SK-N-MC (cell line): ENCODE results near the gene TMSB10.
"Not testable (repeated sequence)": the region's sequence is repeated elsewhere in the genome, so short reads cannot be mapped to it uniquely, and the experiment has no call there.

Source experiments
- DNase-seq: peaks from one replicate; pipeline ENCODE4 v3.0.0-alpha.2; 2011; ENCODE audit warnings: low read depth, low spot score
- H3K27ac ChIP-seq: fragments of 200-600 bp; sonication (generic); 2 replicates; pipeline ENCODE4 v1.5.1; 2016; ENCODE audit warnings: mixed run types
- H3K36me3 ChIP-seq: fragments of 200-600 bp; sonication (generic); 2 replicates; pipeline ENCODE4 v1.6.1; 2017; ENCODE audit warnings: antibody characterized with exemption, low read length, mixed read lengths; ENCODE audit not compliant: insufficient read depth
- H3K4me3 ChIP-seq: fragments of 200-600 bp; sonication (generic); 2 replicates; pipeline ENCODE4 v1.5.1; 2016
- H3K9ac ChIP-seq: fragments of 200-600 bp; sonication (generic); 2 replicates; pipeline ENCODE4 v1.8.0; 2017; ENCODE audit warnings: mixed run types, mixed read lengths; ENCODE audit not compliant: insufficient read length
- H3K9me3 ChIP-seq: fragments of 200-600 bp; sonication (generic); 2 replicates; pipeline ENCODE4 v1.6.1; 2017; ENCODE audit warnings: low read depth, mild to moderate bottlenecking, antibody characterized with exemption, low read length, moderate library complexity, mixed read lengths
- EZH2 ChIP-seq: fragments of 200-600 bp; sonication (generic); IDR thresholded peaks from one replicate; pipeline ENCODE4 v1.6.1; 2017; ENCODE audit warnings: antibody characterized with exemption
- FOXP2 ChIP-seq: optimal IDR thresholded peaks from 2 replicates; pipeline ENCODE3; 2011; ENCODE audit warnings: mild to moderate bottlenecking, moderate library complexity; ENCODE audit not compliant: insufficient read depth; ENCODE audit errors: extremely low read length, control extremely low read depth
- POLR2AphosphoS5 ChIP-seq: IDR thresholded peaks from 2 replicates; pipeline ENCODE4 v1.6.1; 2012; ENCODE audit warnings: mild to moderate bottlenecking, low read depth, low read length, borderline replicate concordance

TMSB10 gene

DNA sequence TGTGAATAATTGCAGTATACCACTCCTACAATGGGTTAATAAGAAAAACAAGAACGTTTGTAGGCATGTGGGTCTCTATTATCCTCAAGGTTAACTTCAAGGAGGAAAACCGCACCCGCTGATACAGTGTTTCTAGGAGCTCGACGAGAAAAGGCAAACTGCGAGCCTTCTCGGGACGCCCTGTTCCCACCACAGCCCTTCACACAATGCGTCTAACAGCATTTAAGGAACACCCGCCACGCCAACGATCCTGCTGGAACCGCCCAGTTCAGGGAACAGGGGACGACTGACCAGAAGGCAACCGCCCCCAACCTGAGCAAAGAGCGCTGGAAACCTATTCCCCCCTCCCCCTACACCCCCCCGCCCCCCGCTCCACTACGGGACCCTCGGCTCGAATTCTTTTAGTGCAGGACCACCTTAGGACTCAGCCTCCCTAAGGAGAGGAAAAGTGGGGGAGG lies 710 bp upstream of the TMSB10 start:
- Histone ChIP-seq H3K9me3 (no peaks in the 10 kb centered on the region), H3K36me3 (peaks cover 16% of the 10 kb centered on the region), H3K4me3 (peak overlapping the region; percentile 98), H3K9ac (peak overlapping the region; percentile 69), H3K27ac (peak overlapping the region; percentile 54; the same call in 1 of the 2 replicates)
- no peak for DNase-seq
- TF ChIP-seq POLR2AphosphoS5 (no peak), FOXP2 (no peak), EZH2 (no peak)

DNA sequence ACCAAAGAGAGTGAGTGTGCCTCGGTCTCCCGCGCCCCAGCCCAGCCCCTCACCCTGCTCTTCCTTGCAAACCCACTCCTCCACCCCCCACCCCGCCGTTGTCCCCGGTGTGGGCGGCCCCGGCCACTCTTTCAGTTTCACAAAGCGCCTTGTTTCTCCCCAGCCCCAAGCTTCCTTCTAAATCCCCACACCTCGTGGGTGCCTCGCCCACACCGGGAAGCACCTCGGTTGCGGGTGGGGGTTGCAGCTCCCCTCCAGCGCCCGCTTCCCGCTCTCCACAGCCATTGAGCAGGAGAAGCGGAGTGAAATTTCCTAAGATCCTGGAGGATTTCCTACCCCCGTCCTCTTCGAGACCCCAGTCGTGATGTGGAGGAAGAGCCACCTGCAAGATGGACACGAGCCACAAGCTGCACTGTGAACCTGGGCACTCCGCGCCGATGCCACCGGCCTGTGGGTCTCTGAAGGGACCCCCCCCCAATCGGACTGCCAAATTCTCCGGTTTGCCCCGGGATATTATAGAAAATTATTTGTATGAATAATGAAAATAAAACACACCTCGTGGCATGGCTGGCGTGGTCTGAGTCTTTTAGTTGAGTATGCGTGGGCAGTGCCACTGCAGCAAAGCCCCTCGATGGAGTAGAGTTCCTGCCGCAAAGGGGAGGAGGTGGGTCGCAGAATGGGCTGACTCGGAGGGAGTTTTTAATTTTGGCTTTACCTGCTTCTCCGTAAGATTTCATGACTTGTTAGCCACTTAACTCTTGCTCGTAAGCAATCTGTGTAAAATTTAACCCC lies 848 bp downstream of the TMSB10 start:
- H3K9me3 ChIP-seq: no peaks in the 10 kb centered on the region
- TF ChIP-seq FOXP2: no peak
- no peak for TF ChIP-seq EZH2
- TF ChIP-seq POLR2AphosphoS5: no peak; the same call in 1 of the 2 replicates
- H3K27ac ChIP-seq: peak overlapping the region; percentile 86
- no peak for DNase-seq
- peak overlapping the region; percentile 92 for H3K9ac ChIP-seq
- H3K36me3 ChIP-seq: peaks cover 16% of the 10 kb centered on the region
- H3K4me3 ChIP-seq: peak overlapping the region; percentile 98

- Histone ChIP-seq H3K9ac (peak overlapping the region; percentile 92), H3K4me3 (peak overlapping the region; percentile 98), H3K36me3 (peaks cover 16% of the 10 kb centered on the region), H3K27ac (peak overlapping the region; percentile 86), H3K9me3 (no peaks in the 10 kb centered on the region)
- DNase-seq: no peak
- TF ChIP-seq FOXP2 (no peak), POLR2AphosphoS5 (no peak; the same call in 1 of the 2 replicates), EZH2 (no peak)
Observed at GRCh38 chr2:84906900-84907714, 1.7 kb downstream of the TMSB10 start.

DNA sequence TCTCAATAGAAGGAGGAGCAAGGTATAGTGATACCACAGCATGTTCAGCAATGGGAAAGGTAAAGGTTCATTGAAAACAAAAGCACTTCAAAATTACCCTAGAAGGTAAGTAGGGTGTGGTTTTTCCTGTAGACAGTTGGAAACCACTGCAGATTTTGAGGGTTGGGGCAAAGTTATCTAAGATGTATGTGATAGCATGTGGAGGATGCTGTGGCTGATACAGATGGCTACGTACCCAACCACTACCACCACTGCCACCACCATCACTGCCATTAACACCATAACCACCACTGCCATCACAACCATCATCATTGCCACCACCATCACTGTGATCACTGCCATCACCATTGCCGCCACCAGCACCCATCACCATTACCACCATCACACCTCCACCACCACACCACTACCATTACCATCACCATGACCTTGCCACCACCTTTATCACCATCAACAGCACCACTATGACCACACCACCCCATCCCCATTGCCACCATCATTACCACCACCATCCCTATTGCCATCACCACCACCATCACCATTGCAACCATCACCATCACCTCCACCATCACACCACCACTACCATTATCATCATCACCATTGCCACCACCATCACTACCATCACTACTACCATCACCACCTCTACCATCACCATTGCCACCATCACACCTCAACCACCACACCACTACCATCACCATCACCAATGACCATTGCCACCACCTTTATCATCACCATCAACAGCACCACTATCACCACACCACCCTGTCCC lies 3.7 kb downstream of the TMSB10 start:
- DNase-seq: no peak
- H3K9ac ChIP-seq: no peak overlapping the region
- TF ChIP-seq EZH2: no peak
- no peak; the same call in 1 of the 2 replicates for TF ChIP-seq POLR2AphosphoS5
- no peak for TF ChIP-seq FOXP2
- no peak overlapping the region for H3K4me3 ChIP-seq
- peaks cover 16% of the 10 kb centered on the region for H3K36me3 ChIP-seq
- H3K9me3 ChIP-seq: no peaks in the 10 kb centered on the region
- H3K27ac ChIP-seq: no peak overlapping the region; the same call in 1 of the 2 replicates

DNA sequence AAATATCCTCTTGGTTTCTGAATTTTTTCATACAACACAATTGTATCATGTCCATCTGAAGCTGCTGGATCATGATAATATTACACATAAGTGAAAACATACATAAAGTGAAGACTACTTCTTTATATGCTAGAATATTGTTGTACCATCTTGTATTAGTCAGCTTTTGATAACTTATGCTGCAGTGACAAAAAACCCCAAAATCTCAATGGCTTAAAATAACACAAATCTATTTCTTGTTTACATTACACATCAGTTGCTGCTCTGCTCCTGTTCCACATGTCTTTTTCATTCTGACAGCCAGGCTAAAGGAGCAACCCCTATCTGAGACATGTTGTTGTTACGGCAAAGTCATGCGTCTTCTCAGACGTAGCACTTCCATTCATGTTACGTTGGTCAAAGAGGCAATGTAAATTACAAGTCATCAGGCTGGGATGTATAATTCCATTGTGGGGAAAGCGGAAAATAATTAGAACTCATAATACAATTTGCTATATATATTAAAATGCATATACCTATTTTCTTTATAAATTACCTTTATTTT lies 5.8 kb downstream of the TMSB10 start:
- Histone ChIP-seq H3K9ac (no peak overlapping the region), H3K4me3 (no peak overlapping the region), H3K36me3 (peaks cover 14% of the 10 kb centered on the region), H3K27ac (no peak overlapping the region), H3K9me3 (no peaks in the 10 kb centered on the region)
- TF ChIP-seq POLR2AphosphoS5 (no peak), FOXP2 (no peak), EZH2 (no peak)
- no peak for DNase-seq

GRCh38 chr2:84912984-84913383 lies 7.5 kb downstream of the TMSB10 start:
- TF ChIP-seq FOXP2: no peak
- TF ChIP-seq POLR2AphosphoS5: no peak
- no peak for TF ChIP-seq EZH2
- no peaks in the 10 kb centered on the region for H3K9me3 ChIP-seq
- no peak overlapping the region for H3K27ac ChIP-seq
- no peak overlapping the region for H3K4me3 ChIP-seq
- H3K36me3 ChIP-seq: no peaks in the 10 kb centered on the region; the same call in 1 of the 2 replicates
- DNase-seq: no peak
- H3K9ac ChIP-seq: no peak overlapping the region

DNA sequence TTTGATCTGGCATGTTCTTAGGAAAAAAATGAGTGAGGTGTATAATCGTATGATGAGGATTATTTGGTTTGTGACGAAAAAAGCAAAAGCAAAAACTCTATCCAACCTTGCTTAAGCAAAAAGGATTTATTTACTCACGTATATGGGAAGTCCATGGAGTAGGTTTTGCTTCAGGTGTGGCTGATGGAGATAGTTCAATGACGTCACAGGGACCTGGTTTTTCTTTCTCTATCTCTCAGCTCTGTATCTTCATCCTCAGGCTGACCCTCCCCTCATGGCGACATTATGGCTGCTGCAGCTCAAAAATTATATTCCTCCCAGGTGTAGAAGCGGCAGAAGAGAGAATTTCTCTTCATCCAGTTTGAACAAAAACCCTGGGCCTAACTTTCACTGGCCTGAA lies 8.9 kb downstream of the TMSB10 start:
- no peak for DNase-seq
- TF ChIP-seq EZH2 (no peak), FOXP2 (no peak), POLR2AphosphoS5 (no peak)
- Histone ChIP-seq H3K27ac (no peak overlapping the region), H3K36me3 (no peaks in the 10 kb centered on the region; the same call in 1 of the 2 replicates), H3K4me3 (no peak overlapping the region), H3K9ac (no peak overlapping the region), H3K9me3 (no peaks in the 10 kb centered on the region)

DNA sequence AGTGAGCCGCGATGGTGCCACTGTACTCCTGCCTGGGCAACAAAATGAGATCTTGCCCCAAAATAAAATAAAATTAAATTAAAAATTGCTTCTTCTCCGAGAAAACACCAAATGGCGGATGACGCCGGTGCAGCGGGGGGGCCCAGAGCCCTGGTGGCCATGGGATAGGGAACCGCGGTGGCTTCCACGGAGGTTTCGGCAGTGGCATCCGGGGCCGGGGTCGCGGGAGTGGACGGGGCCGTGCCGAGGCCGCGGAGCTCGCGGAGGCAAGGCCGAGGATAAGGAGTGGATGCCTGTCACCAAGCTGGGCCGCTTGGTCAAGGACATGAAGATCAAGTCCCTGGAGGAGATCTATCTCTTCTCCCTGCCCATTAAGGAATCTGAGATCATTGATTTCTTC lies 10.2 kb downstream of the TMSB10 start:
- DNase-seq, H3K9me3 ChIP-seq, H3K9ac ChIP-seq, H3K27ac ChIP-seq, H3K4me3 ChIP-seq, H3K36me3 ChIP-seq: not testable (repeated sequence)

DNA sequence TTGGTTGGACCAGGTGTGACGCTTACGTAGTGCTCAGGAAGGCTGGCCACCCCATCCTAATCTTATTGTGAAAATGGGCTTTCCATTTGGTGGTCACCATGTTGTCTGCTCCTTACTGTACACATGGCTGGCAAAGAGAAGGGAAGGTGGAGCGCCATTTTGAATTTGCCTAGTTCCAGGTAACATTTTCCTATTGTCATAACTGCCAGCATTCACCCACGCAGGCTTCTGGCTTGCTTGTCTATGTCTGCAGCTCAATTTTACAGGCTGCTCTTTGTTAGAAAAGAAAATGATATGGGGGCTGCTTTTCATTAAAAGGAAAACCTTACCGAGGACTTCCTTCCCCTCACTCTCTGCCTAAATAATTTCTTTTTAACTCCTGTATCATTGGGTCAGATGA lies 12.4 kb downstream of the TMSB10 start:
- H3K27ac ChIP-seq, H3K9me3 ChIP-seq, H3K4me3 ChIP-seq, H3K9ac ChIP-seq, DNase-seq, H3K36me3 ChIP-seq: not testable (repeated sequence)
